Measurements from ENCODE around the gene PTPRD. TPM values are rescaled to one million over a fixed set of nuclear protein-coding genes. Genes with fewer than 3 reads are reported as not detected.

Gene PTPRD
- polyA plus RNA-seq, 4 donors = 2.1 to 5.6 (median 3.9) TPM

- no peak for FAIRE-seq
- WGBS, 3 donors = 77 to 88% (median 79%) methylated on average over 4 of the region's 4 CpGs
Measured at GRCh38 chr9:8684978-8685708, 1927.7 kb downstream of the PTPRD start.

DNA sequence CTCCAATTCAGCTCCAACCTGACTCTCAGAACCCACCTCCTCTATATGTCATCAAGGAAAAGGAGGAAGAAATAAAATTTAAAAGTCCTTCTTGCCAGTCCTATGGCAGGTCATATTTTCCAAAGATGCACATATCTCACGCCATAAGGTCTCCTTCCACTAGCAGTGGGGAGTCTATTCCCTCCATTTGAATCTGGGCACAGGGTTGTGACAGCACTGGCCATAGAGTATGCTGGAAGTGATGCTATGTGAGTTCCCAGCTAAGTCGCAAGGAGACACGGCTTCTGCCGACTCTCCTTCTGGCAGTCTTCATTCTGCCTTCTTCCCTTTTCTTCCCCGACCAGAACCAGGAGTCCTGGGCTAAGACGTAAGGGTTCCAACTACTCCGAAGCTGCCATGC lies 1929.3 kb downstream of the PTPRD start:
- Histone ChIP-seq H3K27me3 (ENCODE audit: control insufficient read depth in 3 of 3, insufficient read depth in 3 of 3, low read length in 3 of 3) (peaks cover 0 to 2% (median 0%) of the 10 kb centered on the region in 3 donors), H3K27ac (ENCODE audit: low read depth in 1 of 3, low read length in 2 of 3) (no peak overlapping the region), H3K4me1 (ENCODE audit: control insufficient read depth in 3 of 3, insufficient read depth in 2 of 3, low read depth in 1 of 3, low read length in 2 of 3) (no peaks in the 10 kb centered on the region), H3K9me3 (ENCODE audit: control insufficient read depth in 2 of 2, insufficient read depth in 1 of 2, low read depth in 1 of 2, low read length in 1 of 2) (no peaks in the 10 kb centered on the region), H3K4me3 (ENCODE audit: low read depth in 1 of 3, low read length in 3 of 3) (no peak overlapping the region), H3K36me3 (ENCODE audit: control insufficient read depth in 3 of 3, insufficient read depth in 2 of 3, low read depth in 1 of 3, low read length in 3 of 3) (no peaks in the 10 kb centered on the region)
- FAIRE-seq (no peak), DNase-seq (no peak)
- 87 to 88% (median 88%) methylated on average over 7 of the region's 7 CpGs for WGBS, 3 donors

More at GRCh38 chr9:8684978-8685708, 1927.7 kb downstream of the PTPRD start:
- Histone ChIP-seq H3K4me1 (ENCODE audit: control insufficient read depth in 3 of 3, insufficient read depth in 2 of 3, low read depth in 1 of 3, low read length in 2 of 3) (no peaks in the 10 kb centered on the region), H3K4me3 (ENCODE audit: low read depth in 1 of 3, low read length in 3 of 3) (no peak overlapping the region), H3K36me3 (ENCODE audit: control insufficient read depth in 3 of 3, insufficient read depth in 2 of 3, low read depth in 1 of 3, low read length in 3 of 3) (no peaks in the 10 kb centered on the region), H3K27ac (ENCODE audit: low read depth in 1 of 3, low read length in 2 of 3) (no peak overlapping the region), H3K27me3 (ENCODE audit: control insufficient read depth in 3 of 3, insufficient read depth in 3 of 3, low read length in 3 of 3) (peaks cover 0 to 2% (median 0%) of the 10 kb centered on the region in 3 donors), H3K9me3 (ENCODE audit: control insufficient read depth in 2 of 2, insufficient read depth in 1 of 2, low read depth in 1 of 2, low read length in 1 of 2) (no peaks in the 10 kb centered on the region)
- no peak for DNase-seq

DNA sequence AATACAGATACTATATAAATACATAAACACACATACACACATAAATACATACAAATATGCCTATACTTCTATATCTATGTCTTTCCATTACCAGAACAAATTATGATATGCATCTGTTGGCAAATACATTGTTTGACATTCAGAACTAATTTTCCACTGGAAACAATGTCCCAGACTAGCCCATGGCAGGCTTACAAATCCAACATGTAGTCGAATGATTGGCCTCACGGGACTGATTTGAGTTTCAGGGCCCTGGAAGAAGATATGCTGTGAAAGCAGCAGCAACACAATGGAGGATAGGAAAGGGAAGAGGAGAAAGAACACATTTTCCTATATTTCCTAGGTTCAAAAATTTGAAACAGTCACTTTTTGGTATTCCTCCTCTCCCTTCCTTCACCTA lies 1932.1 kb downstream of the PTPRD start:
- H3K36me3 ChIP-seq (ENCODE audit: control insufficient read depth in 3 of 3, insufficient read depth in 2 of 3, low read depth in 1 of 3, low read length in 3 of 3) = no peaks in the 10 kb centered on the region
- H3K27me3 ChIP-seq (ENCODE audit: control insufficient read depth in 3 of 3, insufficient read depth in 3 of 3, low read length in 3 of 3) = peaks cover 0 to 2% (median 0%) of the 10 kb centered on the region in 3 donors
- no peak for FAIRE-seq
- H3K9me3 ChIP-seq (ENCODE audit: control insufficient read depth in 2 of 2, insufficient read depth in 1 of 2, low read depth in 1 of 2, low read length in 1 of 2) = no peaks in the 10 kb centered on the region
- H3K4me3 ChIP-seq (ENCODE audit: low read depth in 1 of 3, low read length in 3 of 3) = no peak overlapping the region
- 79 to 84% (median 83%) methylated on average over 2 of the region's 2 CpGs for WGBS, 3 donors
- no peaks in the 10 kb centered on the region for H3K4me1 ChIP-seq (ENCODE audit: control insufficient read depth in 3 of 3, insufficient read depth in 2 of 3, low read depth in 1 of 3, low read length in 2 of 3)
- no peak overlapping the region for H3K27ac ChIP-seq (ENCODE audit: low read depth in 1 of 3, low read length in 2 of 3)
- no peak for DNase-seq

DNA sequence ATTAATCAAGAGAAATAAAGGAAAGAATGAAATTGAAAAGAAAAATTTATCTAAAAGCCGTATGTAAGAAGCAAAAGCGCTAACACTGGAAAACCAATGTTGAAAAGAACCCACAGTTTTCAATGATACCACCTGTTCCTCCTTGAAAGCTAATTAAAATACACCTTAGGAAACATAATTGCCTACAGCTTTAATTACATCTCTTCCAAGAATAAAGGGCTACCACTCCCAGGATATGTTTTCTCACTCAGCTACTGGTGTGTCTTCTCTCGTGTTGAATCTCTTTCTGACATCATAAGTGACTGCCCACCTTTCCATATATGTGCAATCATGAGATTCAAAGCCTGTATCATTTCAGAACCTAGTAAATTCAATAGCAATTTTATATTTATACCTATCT lies 1932.6 kb downstream of the PTPRD start:
- Histone ChIP-seq H3K4me1 (ENCODE audit: control insufficient read depth in 3 of 3, insufficient read depth in 2 of 3, low read depth in 1 of 3, low read length in 2 of 3) (no peaks in the 10 kb centered on the region), H3K4me3 (ENCODE audit: low read depth in 1 of 3, low read length in 3 of 3) (no peak overlapping the region), H3K27me3 (ENCODE audit: control insufficient read depth in 3 of 3, insufficient read depth in 3 of 3, low read length in 3 of 3) (peaks cover 0 to 2% (median 0%) of the 10 kb centered on the region in 3 donors), H3K27ac (ENCODE audit: low read depth in 1 of 3, low read length in 2 of 3) (no peak overlapping the region), H3K36me3 (ENCODE audit: control insufficient read depth in 3 of 3, insufficient read depth in 2 of 3, low read depth in 1 of 3, low read length in 3 of 3) (no peaks in the 10 kb centered on the region), H3K9me3 (ENCODE audit: control insufficient read depth in 2 of 2, insufficient read depth in 1 of 2, low read depth in 1 of 2, low read length in 1 of 2) (no peaks in the 10 kb centered on the region)
- DNase-seq = no peak
- WGBS, 3 donors = 79 to 93% (median 89%) methylated on average over 3 of the region's 3 CpGs
- FAIRE-seq = no peak

GRCh38 chr9:8679371-8679822 lies 1933.4 kb downstream of the PTPRD start:
- H3K4me1 ChIP-seq (ENCODE audit: control insufficient read depth in 3 of 3, insufficient read depth in 2 of 3, low read depth in 1 of 3, low read length in 2 of 3) = no peaks in the 10 kb centered on the region
- no peaks in the 10 kb centered on the region for H3K9me3 ChIP-seq (ENCODE audit: control insufficient read depth in 2 of 2, insufficient read depth in 1 of 2, low read depth in 1 of 2, low read length in 1 of 2)
- no peak for FAIRE-seq
- no peaks in the 10 kb centered on the region for H3K36me3 ChIP-seq (ENCODE audit: control insufficient read depth in 3 of 3, insufficient read depth in 2 of 3, low read depth in 1 of 3, low read length in 3 of 3)
- no peak overlapping the region for H3K4me3 ChIP-seq (ENCODE audit: low read depth in 1 of 3, low read length in 3 of 3)
- 72 to 90% (median 72%) methylated on average over 2 of the region's 2 CpGs for WGBS, 3 donors
- DNase-seq = no peak
- H3K27me3 ChIP-seq (ENCODE audit: control insufficient read depth in 3 of 3, insufficient read depth in 3 of 3, low read length in 3 of 3) = peaks cover 0 to 2% (median 0%) of the 10 kb centered on the region in 3 donors
- no peak overlapping the region for H3K27ac ChIP-seq (ENCODE audit: low read depth in 1 of 3, low read length in 2 of 3)

- H3K9me3 ChIP-seq (ENCODE audit: control insufficient read depth in 2 of 2, insufficient read depth in 1 of 2, low read depth in 1 of 2, low read length in 1 of 2) = no peaks in the 10 kb centered on the region
- H3K27ac ChIP-seq (ENCODE audit: low read depth in 1 of 3, low read length in 2 of 3) = no peak overlapping the region
- DNase-seq = no peak
- no peaks in the 10 kb centered on the region for H3K4me1 ChIP-seq (ENCODE audit: control insufficient read depth in 3 of 3, insufficient read depth in 2 of 3, low read depth in 1 of 3, low read length in 2 of 3)
- FAIRE-seq = no peak
- H3K4me3 ChIP-seq (ENCODE audit: low read depth in 1 of 3, low read length in 3 of 3) = no peak overlapping the region
- 72 to 88% (median 83%) methylated on average over 4 of the region's 4 CpGs for whole genome bisulfite sequencing, 3 donors
- H3K36me3 ChIP-seq (ENCODE audit: control insufficient read depth in 3 of 3, insufficient read depth in 2 of 3, low read depth in 1 of 3, low read length in 3 of 3) = no peaks in the 10 kb centered on the region
- peaks cover 0 to 2% (median 0%) of the 10 kb centered on the region in 3 donors for H3K27me3 ChIP-seq (ENCODE audit: control insufficient read depth in 3 of 3, insufficient read depth in 3 of 3, low read length in 3 of 3)
Measured at GRCh38 chr9:8677741-8678140, 1935.1 kb downstream of the PTPRD start.

DNA sequence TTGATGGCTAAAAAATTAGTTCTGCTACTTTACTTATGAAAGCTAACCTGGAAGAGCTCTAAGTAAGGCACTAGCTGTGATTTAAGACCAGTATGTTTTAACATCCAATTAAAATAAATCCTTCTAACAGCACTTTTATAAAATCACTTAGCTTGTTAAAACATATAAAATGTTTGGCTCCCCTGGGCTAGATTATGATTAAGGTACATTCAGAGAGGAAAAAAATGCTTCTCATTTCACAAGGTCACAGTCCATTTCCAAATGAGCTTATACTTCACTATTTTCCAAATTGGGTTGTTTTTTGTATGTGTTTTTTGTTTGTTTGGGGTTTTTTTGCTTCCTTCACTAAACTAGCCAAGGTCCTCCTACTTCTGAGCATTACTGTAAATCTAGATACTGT lies 1938.3 kb downstream of the PTPRD start:
- Histone ChIP-seq H3K36me3 (ENCODE audit: control insufficient read depth in 3 of 3, insufficient read depth in 2 of 3, low read depth in 1 of 3, low read length in 3 of 3) (no peaks in the 10 kb centered on the region), H3K27ac (ENCODE audit: low read depth in 1 of 3, low read length in 2 of 3) (no peak overlapping the region), H3K27me3 (ENCODE audit: control insufficient read depth in 3 of 3, insufficient read depth in 3 of 3, low read length in 3 of 3) (no peaks in the 10 kb centered on the region), H3K4me3 (ENCODE audit: low read depth in 1 of 3, low read length in 3 of 3) (no peak overlapping the region), H3K9me3 (ENCODE audit: control insufficient read depth in 2 of 2, insufficient read depth in 1 of 2, low read depth in 1 of 2, low read length in 1 of 2) (no peaks in the 10 kb centered on the region), H3K4me1 (ENCODE audit: control insufficient read depth in 3 of 3, insufficient read depth in 2 of 3, low read depth in 1 of 3, low read length in 2 of 3) (no peaks in the 10 kb centered on the region)
- DNase-seq (no peak), FAIRE-seq (no peak)

- FAIRE-seq = no peak
- H3K9me3 ChIP-seq (ENCODE audit: control insufficient read depth in 2 of 2, insufficient read depth in 1 of 2, low read depth in 1 of 2, low read length in 1 of 2) = no peaks in the 10 kb centered on the region
Measured at GRCh38 chr9:8673830-8674229, 1939.0 kb downstream of the PTPRD start.

DNA sequence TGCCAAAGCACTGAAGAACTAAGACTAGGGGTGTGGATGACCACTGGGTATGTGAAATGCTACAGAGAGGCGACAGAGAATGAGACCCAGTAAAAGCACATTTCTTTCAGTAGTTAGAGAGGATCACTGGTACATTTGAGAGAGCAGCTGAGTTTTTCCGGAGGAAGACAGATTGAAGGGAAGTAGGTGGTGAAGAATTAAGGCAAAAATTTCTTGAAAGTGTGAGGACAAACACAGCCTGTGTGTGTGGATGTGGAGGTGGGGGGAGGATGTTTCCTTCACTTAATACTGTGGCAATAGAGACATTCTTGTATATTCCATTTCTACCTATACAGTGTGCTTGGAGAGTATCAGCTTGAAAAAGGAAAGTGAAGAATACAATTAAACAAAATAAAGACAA lies 1942.1 kb downstream of the PTPRD start:
- 78 to 96% (median 83%) methylated on average over 2 of the region's 2 CpGs for WGBS, 3 donors
- FAIRE-seq = no peak
- Histone ChIP-seq H3K4me3 (ENCODE audit: low read depth in 1 of 3, low read length in 3 of 3) (no peak overlapping the region), H3K9me3 (ENCODE audit: control insufficient read depth in 2 of 2, insufficient read depth in 1 of 2, low read depth in 1 of 2, low read length in 1 of 2) (no peaks in the 10 kb centered on the region), H3K27me3 (ENCODE audit: control insufficient read depth in 3 of 3, insufficient read depth in 3 of 3, low read length in 3 of 3) (no peaks in the 10 kb centered on the region), H3K27ac (ENCODE audit: low read depth in 1 of 3, low read length in 2 of 3) (no peak overlapping the region), H3K4me1 (ENCODE audit: control insufficient read depth in 3 of 3, insufficient read depth in 2 of 3, low read depth in 1 of 3, low read length in 2 of 3) (no peaks in the 10 kb centered on the region), H3K36me3 (ENCODE audit: control insufficient read depth in 3 of 3, insufficient read depth in 2 of 3, low read depth in 1 of 3, low read length in 3 of 3) (no peaks in the 10 kb centered on the region)
- DNase-seq = no peak

More at GRCh38 chr9:8673830-8674229, 1939.0 kb downstream of the PTPRD start:
- H3K36me3 ChIP-seq (ENCODE audit: control insufficient read depth in 3 of 3, insufficient read depth in 2 of 3, low read depth in 1 of 3, low read length in 3 of 3) = no peaks in the 10 kb centered on the region
- H3K27ac ChIP-seq (ENCODE audit: low read depth in 1 of 3, low read length in 2 of 3) = no peak overlapping the region
- H3K27me3 ChIP-seq (ENCODE audit: control insufficient read depth in 3 of 3, insufficient read depth in 3 of 3, low read length in 3 of 3) = no peaks in the 10 kb centered on the region
- no peak for DNase-seq
- WGBS, 3 donors = 81 to 88% (median 83%) methylated on average over 7 of the region's 7 CpGs
- H3K4me3 ChIP-seq (ENCODE audit: low read depth in 1 of 3, low read length in 3 of 3) = no peak overlapping the region
- H3K4me1 ChIP-seq (ENCODE audit: control insufficient read depth in 3 of 3, insufficient read depth in 2 of 3, low read depth in 1 of 3, low read length in 2 of 3) = no peaks in the 10 kb centered on the region
